Mesendoderm (in vitro differentiated cells): ENCODE data around the gene PRDM11.

Experiments
- DNase-seq: peaks from one replicate; pipeline ENCODE4 v3.0.0; 2013
- H2AK5ac ChIP-seq: 2 replicates; pipeline ENCODE4 v1.6.1; 2013; ENCODE audit warnings: low read length, inconsistent platforms
- H2BK120ac ChIP-seq: 2 replicates; pipeline ENCODE4 v1.6.1; 2013; ENCODE audit warnings: low read depth, mild to moderate bottlenecking, low read length, moderate library complexity, mixed read lengths
- H2BK15ac ChIP-seq: replicated peaks from 2 replicates; pipeline ENCODE4 v1.6.1; 2013; ENCODE audit warnings: low read depth, mild to moderate bottlenecking, moderate library complexity
- H2BK5ac ChIP-seq: 2 replicates; pipeline ENCODE4 v1.6.1; 2013; ENCODE audit warnings: low read length, inconsistent platforms
- H3K18ac ChIP-seq: 2 replicates; pipeline ENCODE4 v1.6.1; 2013; ENCODE audit warnings: mild to moderate bottlenecking, low read length, mixed read lengths
- H3K23ac ChIP-seq: one replicate; pipeline ENCODE4 v1.6.1; 2013; ENCODE audit warnings: low read length
- H3K27ac ChIP-seq: 2 replicates; pipeline ENCODE4 v1.5.1; 2013; ENCODE audit warnings: low read depth, mild to moderate bottlenecking, inconsistent platforms, low read length, moderate library complexity
- H3K27me3 ChIP-seq: 2 replicates; pipeline ENCODE4 v1.6.1; 2013; ENCODE audit warnings: low read length, control low read depth, mild to moderate bottlenecking, inconsistent platforms; ENCODE audit not compliant: insufficient read depth, poor library complexity
- H3K36me3 ChIP-seq: 2 replicates; pipeline ENCODE4 v1.6.1; 2013; ENCODE audit warnings: low read length, inconsistent platforms; ENCODE audit not compliant: control insufficient read depth, insufficient read depth
- H3K4ac ChIP-seq: one replicate; pipeline ENCODE4 v1.6.1; 2013; ENCODE audit warnings: low read depth, mild to moderate bottlenecking, low read length, moderate library complexity
- H3K4me1 ChIP-seq: 2 replicates; pipeline ENCODE4 v1.6.1; 2013; ENCODE audit warnings: low read depth, low read length, inconsistent platforms; ENCODE audit not compliant: control insufficient read depth
- H3K4me2 ChIP-seq: 2 replicates; pipeline ENCODE4 v1.6.1; 2013; ENCODE audit warnings: low read length
- H3K4me3 ChIP-seq: 2 replicates; pipeline ENCODE4 v1.5.1; 2013; ENCODE audit warnings: mild to moderate bottlenecking, low read length
- H3K56ac ChIP-seq: one replicate; pipeline ENCODE4 v1.6.1; 2013; ENCODE audit warnings: low read length
- H3K79me1 ChIP-seq: 2 replicates; pipeline ENCODE4 v1.6.1; 2013; ENCODE audit warnings: low read length, inconsistent platforms
- H3K79me2 ChIP-seq: 2 replicates; pipeline ENCODE4 v1.6.1; 2013; ENCODE audit warnings: mild to moderate bottlenecking, low read length; ENCODE audit not compliant: control insufficient read depth, insufficient read depth
- H3K9ac ChIP-seq: 2 replicates; pipeline ENCODE4 v1.6.1; 2013; ENCODE audit warnings: low read length, inconsistent platforms
- H4K5ac ChIP-seq: one replicate; pipeline ENCODE4 v1.6.1; 2013; ENCODE audit warnings: low read length
- H4K8ac ChIP-seq: one replicate; pipeline ENCODE4 v1.6.1; 2013; ENCODE audit warnings: low read depth, mild to moderate bottlenecking, control low read depth, low read length, moderate library complexity
- WGBS: extraction: QIAGEN DNeasy Blood & Tissue Kit; methylation state at CpG from one replicate; pipeline ENCODE4 v1.1.7; 2013; ENCODE audit warnings: low lambda C conversion rate, missing lambda C conversion rate; ENCODE audit not compliant: insufficient coverage; ENCODE audit errors: extremely low coverage; 5-methylcytosine and 5-hydroxymethylcytosine counted together

Gene PRDM11

DNA sequence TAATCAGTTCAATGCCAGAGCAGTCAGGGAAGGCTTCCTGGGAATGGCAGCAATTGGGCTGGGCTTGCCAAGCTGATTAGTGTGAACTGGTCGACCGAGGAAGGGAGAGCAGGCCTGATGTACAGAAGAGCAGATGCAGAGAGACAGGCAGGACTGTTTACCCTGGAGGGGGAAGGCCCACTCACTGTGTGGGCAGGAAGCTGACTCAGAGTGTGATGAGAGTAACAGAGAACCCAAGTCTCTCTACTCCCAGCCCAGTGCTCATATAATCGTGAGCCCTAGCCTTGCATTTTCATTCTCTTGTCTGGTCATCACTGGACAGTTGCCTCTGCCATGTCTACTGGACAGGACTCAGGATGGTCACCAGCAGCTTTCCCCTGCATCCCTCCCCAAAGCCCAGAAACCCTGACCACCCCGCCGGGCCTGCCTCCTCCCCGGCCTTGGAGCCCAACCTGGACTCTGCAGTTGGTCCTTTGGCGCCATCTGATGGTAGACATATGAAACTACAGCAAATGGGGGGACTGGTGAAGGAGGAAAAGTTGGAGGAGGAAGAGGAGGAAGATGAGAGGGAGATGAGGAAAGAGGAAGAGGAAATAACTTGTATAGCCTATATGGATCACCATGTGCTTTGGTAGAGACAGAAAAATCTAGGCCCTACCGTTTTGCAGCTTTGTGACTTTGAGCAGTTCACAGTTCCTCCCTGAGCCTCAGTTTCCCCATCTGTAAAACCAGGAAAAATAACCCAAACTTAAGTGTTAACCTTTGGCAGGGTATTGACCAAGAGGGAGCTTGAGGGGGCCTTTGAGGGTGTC is 43.4 kb upstream of the PRDM11 start:
- Histone ChIP-seq H3K27me3 (no peaks in the 10 kb centered on the region), H2BK5ac (no peak overlapping the region), H3K27ac (no peak overlapping the region), H3K18ac (no peak overlapping the region), H3K4ac (no peak overlapping the region), H3K4me1 (no peaks in the 10 kb centered on the region), H3K79me1 (no peaks in the 10 kb centered on the region), H3K23ac (no peak overlapping the region), H3K79me2 (no peaks in the 10 kb centered on the region), H3K36me3 (no peaks in the 10 kb centered on the region), H2BK15ac (no peak overlapping the region), H2AK5ac (no peak overlapping the region), H2BK120ac (no peak overlapping the region), H3K56ac (no peak overlapping the region), H3K9ac (no peak overlapping the region), H3K4me2 (no peak overlapping the region), H4K5ac (no peak overlapping the region), H4K8ac (no peak overlapping the region), H3K4me3 (no peak overlapping the region)
- WGBS: no CpG with 5 or more reads among the region's 8 CpGs
- DNase-seq: peak; percentile 69

- Histone ChIP-seq H3K79me1 (no peaks in the 10 kb centered on the region), H4K8ac (no peak overlapping the region), H3K27me3 (no peaks in the 10 kb centered on the region), H3K4me2 (no peak overlapping the region), H3K56ac (no peak overlapping the region), H2BK15ac (no peak overlapping the region), H3K18ac (no peak overlapping the region), H3K27ac (no peak overlapping the region), H3K4me1 (no peaks in the 10 kb centered on the region), H2BK5ac (no peak overlapping the region), H3K4me3 (no peak overlapping the region), H2AK5ac (no peak overlapping the region), H3K9ac (no peak overlapping the region), H3K4ac (no peak overlapping the region), H3K36me3 (no peaks in the 10 kb centered on the region), H2BK120ac (no peak overlapping the region), H4K5ac (no peak overlapping the region), H3K79me2 (no peaks in the 10 kb centered on the region), H3K23ac (no peak overlapping the region)
- no CpG with 5 or more reads among the region's 6 CpGs for WGBS
- no peak for DNase-seq
Observed at GRCh38 chr11:45104006-45104789, 42.2 kb upstream of the PRDM11 start.

GRCh38 chr11:45104790-45105084 is 41.7 kb upstream of the PRDM11 start:
- no peaks in the 10 kb centered on the region for H3K36me3 ChIP-seq
- H3K9ac ChIP-seq: no peak overlapping the region
- H4K8ac ChIP-seq: no peak overlapping the region
- no peak overlapping the region for H3K4ac ChIP-seq
- H2BK15ac ChIP-seq: no peak overlapping the region
- no peak overlapping the region for H3K23ac ChIP-seq
- H3K4me1 ChIP-seq: no peaks in the 10 kb centered on the region
- no peaks in the 10 kb centered on the region for H3K79me1 ChIP-seq
- H4K5ac ChIP-seq: no peak overlapping the region
- no peaks in the 10 kb centered on the region for H3K79me2 ChIP-seq
- H3K56ac ChIP-seq: no peak overlapping the region
- H2AK5ac ChIP-seq: no peak overlapping the region
- no peak overlapping the region for H3K18ac ChIP-seq
- WGBS: no CpG with 5 or more reads among the region's 4 CpGs
- H3K27ac ChIP-seq: no peak overlapping the region
- H3K27me3 ChIP-seq: no peaks in the 10 kb centered on the region
- H2BK5ac ChIP-seq: no peak overlapping the region
- H2BK120ac ChIP-seq: no peak overlapping the region
- DNase-seq: no peak
- no peak overlapping the region for H3K4me2 ChIP-seq
- no peak overlapping the region for H3K4me3 ChIP-seq

- Histone ChIP-seq H3K79me1 (no peaks in the 10 kb centered on the region), H3K18ac (no peak overlapping the region), H3K36me3 (no peaks in the 10 kb centered on the region), H2BK120ac (no peak overlapping the region), H2BK5ac (no peak overlapping the region), H3K9ac (no peak overlapping the region), H3K27me3 (no peaks in the 10 kb centered on the region), H3K4ac (no peak overlapping the region), H3K4me2 (no peak overlapping the region), H4K5ac (no peak overlapping the region), H3K4me1 (no peaks in the 10 kb centered on the region), H3K23ac (no peak overlapping the region), H2BK15ac (no peak overlapping the region), H3K4me3 (no peak overlapping the region), H3K79me2 (no peaks in the 10 kb centered on the region), H3K56ac (no peak overlapping the region), H3K27ac (no peak overlapping the region), H2AK5ac (no peak overlapping the region), H4K8ac (no peak overlapping the region)
- no CpG with 5 or more reads among the region's 7 CpGs for WGBS
- peak; percentile 95 for DNase-seq
Observed at GRCh38 chr11:45105233-45105983, 41.0 kb upstream of the PRDM11 start.

DNA sequence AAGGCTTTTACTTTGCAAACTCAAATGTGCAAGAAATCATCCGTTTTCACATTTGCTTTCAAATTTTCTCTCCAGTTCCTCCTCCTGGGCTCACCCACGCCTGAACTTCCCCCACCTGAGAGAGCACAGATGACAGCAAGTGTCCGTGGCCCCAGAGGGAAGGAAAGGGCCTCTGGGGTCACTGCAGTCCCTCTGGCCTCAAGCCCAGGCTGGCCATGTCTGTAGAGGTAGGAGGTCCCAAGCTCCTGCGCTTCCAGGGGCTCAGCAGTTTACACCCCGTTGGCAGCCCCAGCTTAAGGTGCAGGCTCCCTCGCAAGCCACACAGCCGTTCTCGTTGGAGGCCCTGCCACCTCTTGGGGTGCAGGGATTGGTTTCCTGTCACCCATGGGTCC is 40.5 kb upstream of the PRDM11 start:
- no peak overlapping the region for H3K4me3 ChIP-seq
- H3K23ac ChIP-seq: no peak overlapping the region
- no peak overlapping the region for H3K4me2 ChIP-seq
- H3K79me2 ChIP-seq: no peaks in the 10 kb centered on the region
- WGBS: no CpG with 5 or more reads among the region's 8 CpGs
- H2BK5ac ChIP-seq: no peak overlapping the region
- no peak overlapping the region for H4K8ac ChIP-seq
- H3K56ac ChIP-seq: no peak overlapping the region
- H4K5ac ChIP-seq: no peak overlapping the region
- no peak overlapping the region for H2AK5ac ChIP-seq
- no peaks in the 10 kb centered on the region for H3K36me3 ChIP-seq
- no peak overlapping the region for H3K18ac ChIP-seq
- H3K4ac ChIP-seq: no peak overlapping the region
- H2BK15ac ChIP-seq: no peak overlapping the region
- H3K27me3 ChIP-seq: no peaks in the 10 kb centered on the region
- no peak overlapping the region for H3K27ac ChIP-seq
- no peaks in the 10 kb centered on the region for H3K79me1 ChIP-seq
- no peak for DNase-seq
- H2BK120ac ChIP-seq: no peak overlapping the region
- H3K9ac ChIP-seq: no peak overlapping the region
- no peaks in the 10 kb centered on the region for H3K4me1 ChIP-seq
